HL-60 (cell line): ENCODE measurements around the gene PLCL2.

Source experiments
- DNase-seq, 2 experiments: peaks; one replicate each; pipeline ENCODE4 v3.0.0-alpha.2; 2010 to 2020; ENCODE audit warnings: low read depth in 1 of 2, low spot score in 1 of 2
- H3K27ac ChIP-seq: fragments of 250-450 bp; sonication (Bioruptor Pico); replicated peaks from 2 replicates; pipeline ENCODE4 v1.5.1; 2020; ENCODE audit warnings: mild to moderate bottlenecking, moderate library complexity
- H3K27me3 ChIP-seq: fragments of 250-450 bp; sonication (Bioruptor Pico); 2 replicates; pipeline ENCODE4 v1.5.1; 2021; ENCODE audit warnings: mild to moderate bottlenecking, moderate library complexity; ENCODE audit not compliant: insufficient read depth, poor library complexity, severe bottlenecking
- H3K4me3 ChIP-seq: replicated peaks from 2 replicates; pipeline ENCODE4 v1.5.1; 2011; ENCODE audit warnings: mild to moderate bottlenecking, control low read depth, low read length; ENCODE audit not compliant: insufficient read depth
- GABPA ChIP-seq: IDR thresholded peaks from 2 replicates; pipeline ENCODE4 v1.6.1; 2012; ENCODE audit warnings: low read depth
- POLR2AphosphoS5 ChIP-seq: IDR thresholded peaks from 2 replicates; pipeline ENCODE4 v1.6.1; 2012; ENCODE audit warnings: low read depth
- SPI1 ChIP-seq: IDR thresholded peaks from 2 replicates; pipeline ENCODE4 v1.6.1; 2012; ENCODE audit warnings: low read depth, mild to moderate bottlenecking, borderline replicate concordance
- TF ChIP-seq, protein P1 (sequence below): IDR thresholded peaks from 2 replicates; pipeline ENCODE4 v1.6.1; 2012; ENCODE audit warnings: low read depth; ENCODE audit not compliant: insufficient replicate concordance
- TF ChIP-seq, protein P2 (sequence below): IDR thresholded peaks from one replicate; pipeline ENCODE4 v1.5.1; 2011; ENCODE audit warnings: low read length, control low read depth, inconsistent platforms; ENCODE audit not compliant: insufficient read depth

Gene PLCL2

GRCh38 chr3:16881896-16882630 lies 2.7 kb upstream of the PLCL2 start:
- TF ChIP-seq SPI1 (no peak), POLR2AphosphoS5 (no peak), GABPA (no peak)
- TF ChIP-seq, protein P1, sequence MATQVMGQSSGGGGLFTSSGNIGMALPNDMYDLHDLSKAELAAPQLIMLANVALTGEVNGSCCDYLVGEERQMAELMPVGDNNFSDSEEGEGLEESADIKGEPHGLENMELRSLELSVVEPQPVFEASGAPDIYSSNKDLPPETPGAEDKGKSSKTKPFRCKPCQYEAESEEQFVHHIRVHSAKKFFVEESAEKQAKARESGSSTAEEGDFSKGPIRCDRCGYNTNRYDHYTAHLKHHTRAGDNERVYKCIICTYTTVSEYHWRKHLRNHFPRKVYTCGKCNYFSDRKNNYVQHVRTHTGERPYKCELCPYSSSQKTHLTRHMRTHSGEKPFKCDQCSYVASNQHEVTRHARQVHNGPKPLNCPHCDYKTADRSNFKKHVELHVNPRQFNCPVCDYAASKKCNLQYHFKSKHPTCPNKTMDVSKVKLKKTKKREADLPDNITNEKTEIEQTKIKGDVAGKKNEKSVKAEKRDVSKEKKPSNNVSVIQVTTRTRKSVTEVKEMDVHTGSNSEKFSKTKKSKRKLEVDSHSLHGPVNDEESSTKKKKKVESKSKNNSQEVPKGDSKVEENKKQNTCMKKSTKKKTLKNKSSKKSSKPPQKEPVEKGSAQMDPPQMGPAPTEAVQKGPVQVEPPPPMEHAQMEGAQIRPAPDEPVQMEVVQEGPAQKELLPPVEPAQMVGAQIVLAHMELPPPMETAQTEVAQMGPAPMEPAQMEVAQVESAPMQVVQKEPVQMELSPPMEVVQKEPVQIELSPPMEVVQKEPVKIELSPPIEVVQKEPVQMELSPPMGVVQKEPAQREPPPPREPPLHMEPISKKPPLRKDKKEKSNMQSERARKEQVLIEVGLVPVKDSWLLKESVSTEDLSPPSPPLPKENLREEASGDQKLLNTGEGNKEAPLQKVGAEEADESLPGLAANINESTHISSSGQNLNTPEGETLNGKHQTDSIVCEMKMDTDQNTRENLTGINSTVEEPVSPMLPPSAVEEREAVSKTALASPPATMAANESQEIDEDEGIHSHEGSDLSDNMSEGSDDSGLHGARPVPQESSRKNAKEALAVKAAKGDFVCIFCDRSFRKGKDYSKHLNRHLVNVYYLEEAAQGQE: no peak
- TF ChIP-seq, protein P2, sequence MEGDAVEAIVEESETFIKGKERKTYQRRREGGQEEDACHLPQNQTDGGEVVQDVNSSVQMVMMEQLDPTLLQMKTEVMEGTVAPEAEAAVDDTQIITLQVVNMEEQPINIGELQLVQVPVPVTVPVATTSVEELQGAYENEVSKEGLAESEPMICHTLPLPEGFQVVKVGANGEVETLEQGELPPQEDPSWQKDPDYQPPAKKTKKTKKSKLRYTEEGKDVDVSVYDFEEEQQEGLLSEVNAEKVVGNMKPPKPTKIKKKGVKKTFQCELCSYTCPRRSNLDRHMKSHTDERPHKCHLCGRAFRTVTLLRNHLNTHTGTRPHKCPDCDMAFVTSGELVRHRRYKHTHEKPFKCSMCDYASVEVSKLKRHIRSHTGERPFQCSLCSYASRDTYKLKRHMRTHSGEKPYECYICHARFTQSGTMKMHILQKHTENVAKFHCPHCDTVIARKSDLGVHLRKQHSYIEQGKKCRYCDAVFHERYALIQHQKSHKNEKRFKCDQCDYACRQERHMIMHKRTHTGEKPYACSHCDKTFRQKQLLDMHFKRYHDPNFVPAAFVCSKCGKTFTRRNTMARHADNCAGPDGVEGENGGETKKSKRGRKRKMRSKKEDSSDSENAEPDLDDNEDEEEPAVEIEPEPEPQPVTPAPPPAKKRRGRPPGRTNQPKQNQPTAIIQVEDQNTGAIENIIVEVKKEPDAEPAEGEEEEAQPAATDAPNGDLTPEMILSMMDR: no peak
- DNase-seq: no peak
- H3K4me3 ChIP-seq: no peak overlapping the region

GRCh38 chr3:16883057-16883722 lies 1.6 kb upstream of the PLCL2 start:
- no peak overlapping the region for H3K27ac ChIP-seq
- H3K4me3 ChIP-seq: no peak overlapping the region
- no peaks in the 10 kb centered on the region for H3K27me3 ChIP-seq
- TF ChIP-seq, protein P2: no peak
- TF ChIP-seq, protein P1: no peak
- no peak for TF ChIP-seq GABPA
- TF ChIP-seq SPI1: no peak
- no peak for TF ChIP-seq POLR2AphosphoS5
- no peak for DNase-seq

More at GRCh38 chr3:16881896-16882630, 2.7 kb upstream of the PLCL2 start:
- Histone ChIP-seq H3K27me3 (no peaks in the 10 kb centered on the region), H3K27ac (no peak overlapping the region)

GRCh38 chr3:16883723-16884083 lies 1.1 kb upstream of the PLCL2 start:
- TF ChIP-seq, protein P1: no peak
- TF ChIP-seq GABPA: no peak
- no peak for TF ChIP-seq SPI1
- TF ChIP-seq POLR2AphosphoS5: no peak
- TF ChIP-seq, protein P2: no peak
- Histone ChIP-seq H3K27me3 (no peaks in the 10 kb centered on the region), H3K4me3 (peak overlapping the region; percentile 94), H3K27ac (no peak overlapping the region; the same call in 1 of the 2 replicates)
- DNase-seq: no peak
